ENCODE measurements around the gene MEIS1.

GRCh38 chr2:66429693-66430504 is 5.0 kb upstream of the MEIS1 start:
- TF ChIP-seq EZH2 (IDR thresholded peaks at IDR 0.05; ENCODE audit: insufficient read depth, poor library complexity, severe bottlenecking), result no peak
- TF ChIP-seq EZH2phosphoT487 (IDR thresholded peaks at IDR 0.05; ENCODE audit: insufficient read depth, low read depth), result no peak

Data from GM23248 (cell line).